Medulla oblongata (tissue), 1 donor: Measurements from ENCODE around the gene ZC3H8.
A peak's percentile ranks its signal among the peaks of the same experiment; 100 is the strongest.
"Not testable (repeated sequence)": the region's sequence is repeated elsewhere in the genome, so short reads cannot be mapped to it uniquely, and the experiment has no call there.

Experiments used
- DNase-seq: peaks from one replicate; pipeline ENCODE4 v3.0.0-alpha.2; 2015; ENCODE audit errors: extremely low spot score

ZC3H8 gene

DNA sequence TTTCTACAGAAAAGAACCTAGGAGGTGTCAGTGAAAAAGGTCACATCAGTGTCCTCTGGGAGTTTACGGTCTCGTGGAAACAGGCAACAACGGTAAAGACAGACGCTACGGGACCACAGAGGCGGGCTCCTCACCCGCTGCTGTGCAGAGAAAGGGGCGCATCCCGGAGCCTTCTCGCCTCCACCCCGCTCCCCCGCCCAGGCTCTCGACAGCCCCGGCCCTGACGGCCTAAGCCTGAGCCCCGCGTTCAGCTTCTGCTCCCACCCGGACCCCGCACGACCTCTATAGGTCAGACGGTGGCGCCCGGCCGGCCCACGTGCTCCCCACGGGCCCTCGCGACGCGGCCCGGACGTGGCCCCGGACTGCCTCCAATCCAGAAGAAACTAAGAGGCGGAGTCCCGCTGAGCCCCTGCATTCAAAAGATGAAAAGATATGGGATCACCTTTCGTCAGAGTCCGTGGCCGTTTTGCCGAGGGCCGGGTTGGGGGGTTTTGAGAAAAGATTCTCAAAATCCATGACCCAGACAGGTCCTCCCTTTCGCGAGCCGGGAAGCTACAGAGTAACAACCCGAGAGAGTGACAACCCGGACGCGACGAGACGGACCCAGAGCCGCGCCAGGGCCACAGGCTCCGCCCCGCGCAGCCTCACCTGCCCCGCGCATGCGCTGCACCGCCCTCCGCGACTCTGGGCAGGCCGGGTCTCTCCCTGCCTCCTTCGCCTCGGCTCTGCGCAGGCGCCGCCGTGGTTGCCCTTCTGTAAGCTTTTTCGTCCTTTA is at the start of gene ZC3H8:
Gene ZC3H8, minus strand, starts transcription at position 577 of the 775 bp plus-strand sequence. Its CDS starts 61 bp downstream, at position 516.
- DNase-seq = peak; percentile 95

DNA sequence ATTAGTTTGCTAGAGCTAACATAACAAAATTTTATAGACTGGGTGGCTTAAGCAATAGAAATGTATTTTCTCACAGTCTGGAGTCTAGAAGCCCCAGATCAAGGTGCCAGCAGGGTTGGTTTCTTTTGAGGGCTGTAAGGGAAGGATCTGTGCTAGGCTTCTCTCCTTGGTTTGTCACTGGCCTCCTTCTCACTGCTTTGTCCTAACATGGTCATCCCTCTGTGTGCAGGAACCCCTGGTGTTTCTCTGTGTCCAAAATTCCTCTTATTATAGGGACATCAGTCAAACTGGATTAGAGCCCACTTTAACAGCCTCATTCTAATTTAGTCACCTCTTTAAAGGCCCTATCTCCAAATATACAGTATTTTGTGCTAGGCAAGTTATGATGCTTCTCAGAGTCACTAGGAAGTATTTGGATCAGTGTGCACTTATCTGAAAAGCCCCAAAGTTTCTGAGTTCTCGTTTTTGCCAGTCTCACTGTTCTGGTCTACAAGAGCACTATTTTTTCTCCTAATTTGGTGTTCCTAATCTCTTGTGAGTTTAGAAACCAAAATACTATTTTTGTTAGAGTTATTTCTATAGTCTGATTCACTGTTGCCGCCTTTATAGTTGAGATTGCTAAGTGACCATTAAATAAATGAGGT is 49.6 kb upstream of the ZC3H8 start:
- DNase-seq = no peak

DNA sequence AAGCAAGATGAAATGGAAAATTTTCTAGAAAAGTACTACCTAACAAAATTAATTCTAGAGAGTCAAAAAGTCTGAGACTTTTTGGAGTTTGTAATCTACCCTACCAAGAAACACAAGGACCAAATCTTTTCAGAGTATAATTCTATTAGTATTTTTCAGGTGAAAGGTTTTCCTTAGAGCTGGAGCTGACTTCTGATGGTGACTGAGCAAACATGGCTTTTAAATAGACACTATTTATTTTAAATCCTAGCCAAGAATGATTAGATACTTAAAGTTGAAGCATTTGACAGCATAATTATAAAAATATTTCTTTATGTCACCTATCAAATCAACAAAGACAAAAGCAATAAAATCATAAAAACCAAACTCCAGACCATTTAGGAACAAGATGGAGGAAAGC is 47.1 kb upstream of the ZC3H8 start:
- DNase-seq = no peak

DNA sequence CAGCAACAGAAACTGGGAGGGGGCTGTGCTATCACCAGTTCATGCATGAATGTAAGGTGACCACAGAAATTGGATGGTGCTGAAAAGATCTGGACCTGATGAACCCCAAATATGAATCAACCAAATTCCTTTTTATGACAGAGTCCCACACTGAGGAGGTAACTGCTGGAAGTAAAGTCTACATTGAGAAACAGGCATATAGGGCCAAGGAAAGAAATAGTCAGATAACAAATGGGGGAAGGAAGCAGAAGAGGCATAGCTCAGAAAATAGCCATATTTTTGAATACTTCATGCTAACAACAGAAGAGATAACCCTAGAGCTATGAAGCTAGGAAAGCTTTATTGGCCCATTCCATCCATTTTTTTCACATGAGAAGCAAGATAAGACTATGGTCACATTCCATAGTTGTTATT is 46.3 kb upstream of the ZC3H8 start:
- DNase-seq = no peak

DNA sequence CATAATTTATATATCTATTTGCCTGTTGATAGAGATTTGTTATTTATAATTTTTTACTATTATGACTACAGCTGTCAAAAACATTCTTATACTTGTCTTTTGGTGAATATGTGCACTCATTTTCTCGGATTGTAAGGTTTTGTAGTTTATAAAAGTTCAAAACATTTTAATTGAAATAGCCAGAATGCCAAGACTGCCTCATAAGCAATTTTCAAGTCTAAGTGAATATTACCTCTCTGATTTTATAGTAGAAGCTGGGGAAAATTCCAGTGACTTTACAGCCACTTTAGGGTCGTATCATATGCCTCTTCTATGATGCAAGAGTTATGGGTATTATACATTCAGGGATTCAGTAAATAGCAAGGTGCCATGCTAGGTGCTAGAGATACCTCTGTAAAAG is 41.6 kb upstream of the ZC3H8 start:
- no peak for DNase-seq

DNA sequence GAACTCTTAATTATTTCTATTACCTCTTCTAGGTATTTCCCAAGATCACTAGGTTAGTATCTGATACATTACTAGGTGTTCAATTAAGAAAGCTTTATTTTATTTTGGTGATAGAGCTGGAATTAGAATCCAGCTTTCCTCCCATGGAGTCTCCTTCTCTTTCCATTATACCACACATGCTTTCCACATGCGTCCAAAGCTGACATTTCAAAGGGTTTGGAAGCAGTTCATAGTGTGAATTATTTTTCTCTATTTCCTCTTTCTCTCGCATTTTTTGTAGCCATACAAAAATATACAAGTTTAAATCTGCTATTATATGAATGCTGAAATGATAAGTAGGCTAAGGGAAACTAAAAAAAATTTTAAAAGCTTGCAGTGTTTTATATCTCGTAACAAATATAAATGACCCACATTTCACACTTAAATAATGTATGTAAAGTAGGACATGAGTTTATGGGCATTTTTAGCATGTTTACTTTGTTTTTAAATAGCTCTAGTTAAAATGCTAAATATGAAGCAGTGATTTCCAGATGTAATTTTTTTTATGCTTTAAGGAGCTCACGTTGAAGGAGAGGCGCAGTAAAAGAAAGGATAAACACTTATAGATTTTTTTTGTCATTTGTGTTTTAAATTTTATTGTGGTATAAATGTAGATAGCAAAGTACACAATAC is 40.7 kb upstream of the ZC3H8 start:
- DNase-seq = no peak

DNA sequence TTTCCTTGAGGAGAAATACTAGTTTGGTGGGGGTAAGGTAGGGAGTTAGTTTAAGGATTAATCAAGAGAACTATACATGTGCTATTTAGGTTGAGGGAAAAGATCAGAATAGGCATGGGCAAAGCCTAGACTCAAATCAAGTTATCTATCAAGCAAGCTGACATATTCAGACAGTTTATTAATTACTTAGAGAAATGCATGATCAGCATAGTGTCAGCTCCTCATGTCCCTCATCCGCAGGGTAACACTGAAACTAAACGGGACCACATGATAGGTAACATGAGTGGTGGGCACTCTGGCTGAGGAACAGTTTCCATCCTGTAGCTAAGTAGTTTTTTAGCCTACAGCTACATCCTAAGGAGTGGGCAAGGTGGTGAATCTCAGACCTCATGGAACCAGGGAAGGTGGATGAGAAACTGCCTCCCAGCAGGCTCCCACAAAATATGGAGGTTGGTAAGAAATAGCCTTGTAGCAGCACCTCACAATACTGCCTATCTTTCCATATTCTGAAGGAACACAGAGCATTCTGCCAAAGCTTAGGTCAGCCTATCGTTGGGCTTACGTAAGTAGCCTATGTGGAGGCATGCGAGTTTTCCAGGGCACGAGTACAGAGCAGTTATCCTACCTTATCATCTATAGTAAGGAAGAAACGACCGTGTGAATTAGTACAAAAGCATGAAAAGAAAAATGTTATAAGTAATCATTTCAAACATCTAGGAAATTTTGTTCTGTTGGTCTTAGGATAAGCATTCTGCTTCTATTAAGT is 39.0 kb upstream of the ZC3H8 start:
- DNase-seq = no peak

DNA sequence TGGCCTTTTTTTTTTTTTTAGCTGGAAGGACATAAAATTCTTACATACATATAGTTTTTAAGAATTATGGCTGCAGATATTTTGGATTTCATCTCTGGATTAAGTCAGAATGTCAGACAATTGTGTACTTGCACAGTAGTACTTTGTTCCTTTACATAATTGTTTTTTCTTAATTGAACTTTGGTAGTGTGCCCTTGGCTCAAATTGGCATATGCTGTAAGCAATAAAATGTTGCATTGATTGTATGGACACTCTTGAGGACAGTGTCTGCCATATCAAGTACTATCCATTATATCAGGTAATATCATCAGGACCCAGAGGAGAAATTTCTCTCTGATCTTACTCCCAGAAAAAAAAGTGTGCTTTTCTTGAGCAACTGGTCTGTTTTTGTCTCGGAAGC is 35.8 kb upstream of the ZC3H8 start:
- no peak for DNase-seq

DNA sequence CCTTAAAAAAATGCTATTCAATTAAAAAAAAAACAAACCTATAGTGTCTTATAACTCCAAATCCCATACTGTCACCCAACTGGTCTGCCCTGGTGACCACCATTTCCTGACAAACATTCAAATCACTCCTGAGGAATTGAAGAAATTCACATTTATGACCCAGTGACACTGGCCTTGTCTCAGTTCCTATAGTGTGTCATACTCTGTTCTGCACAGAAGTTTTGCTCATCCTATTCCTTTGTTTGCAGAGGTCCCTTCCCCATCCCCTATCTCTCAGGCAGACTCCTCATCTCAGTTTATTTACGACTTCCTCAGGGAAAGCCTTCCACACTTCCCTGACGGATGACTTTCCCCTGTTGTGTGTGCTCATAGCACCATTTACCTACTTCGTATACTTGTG is 35.2 kb upstream of the ZC3H8 start:
- DNase-seq = no peak

DNA sequence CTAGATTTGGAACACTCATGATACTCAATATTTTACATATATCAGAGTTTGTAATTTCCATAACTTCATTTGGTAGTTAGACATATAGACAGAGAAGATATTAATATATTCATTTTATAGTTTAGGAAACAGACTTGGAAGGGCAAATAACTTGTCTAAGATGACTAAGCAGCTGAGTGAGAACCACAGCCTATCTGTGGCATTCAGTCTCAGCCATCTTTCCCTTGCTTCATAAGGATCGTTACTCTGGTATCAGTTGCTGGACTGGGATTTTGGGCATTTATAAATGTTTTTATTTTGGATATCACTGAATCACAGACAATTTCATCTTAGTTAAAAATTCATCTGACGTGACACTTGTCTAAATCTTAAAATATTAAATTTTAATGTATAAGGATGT is 28.7 kb upstream of the ZC3H8 start:
- DNase-seq = not testable (repeated sequence)

DNA sequence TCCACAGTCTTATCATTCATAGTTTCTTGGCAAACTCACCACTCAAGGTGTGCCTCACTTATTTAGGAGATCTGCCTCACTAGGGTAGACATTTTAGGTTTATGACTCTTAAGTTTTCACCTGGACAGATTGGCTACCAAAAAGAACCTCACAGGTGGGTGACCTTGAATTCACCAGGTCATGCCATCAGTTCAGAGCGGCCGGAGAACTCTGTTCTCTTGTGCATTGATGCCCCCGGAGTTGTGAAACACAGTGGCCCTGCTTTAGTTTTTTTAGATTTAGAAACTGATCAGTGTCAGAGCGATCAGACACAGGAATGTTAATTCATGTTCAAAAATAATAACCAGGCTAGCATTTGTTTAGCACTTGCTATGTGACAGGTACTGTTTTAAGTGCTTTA is 27.2 kb upstream of the ZC3H8 start:
- DNase-seq = not testable (repeated sequence)

DNA sequence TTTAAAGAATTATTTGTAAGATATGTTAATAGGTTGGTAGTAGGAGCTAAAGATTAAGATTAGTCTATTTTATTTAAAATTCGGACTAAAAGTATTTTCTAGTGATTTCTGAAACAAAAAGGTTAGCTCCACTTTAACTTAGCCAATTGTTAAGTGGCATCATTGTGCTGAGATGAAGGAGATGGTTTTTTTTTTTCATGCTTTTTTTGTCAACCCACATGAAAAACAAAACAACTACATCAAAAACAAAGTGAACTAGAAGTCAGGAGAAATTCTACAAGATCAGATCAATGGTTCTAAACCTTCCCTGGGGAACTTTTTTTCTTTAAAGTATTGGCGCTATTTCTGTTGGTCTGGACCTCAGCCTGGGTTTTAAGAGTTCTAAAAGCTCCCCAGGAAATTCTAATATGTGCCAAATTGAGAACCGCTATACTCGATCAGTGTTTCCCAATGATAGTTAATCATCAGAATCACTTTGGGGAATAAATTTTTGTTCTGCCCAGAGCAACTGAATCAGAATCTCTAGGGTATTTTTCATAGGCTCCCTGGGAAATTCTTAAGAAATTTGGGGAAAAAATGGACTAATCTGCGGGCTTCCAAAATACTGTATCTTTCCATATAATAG is 22.9 kb upstream of the ZC3H8 start:
- peak; percentile 13 for DNase-seq

DNA sequence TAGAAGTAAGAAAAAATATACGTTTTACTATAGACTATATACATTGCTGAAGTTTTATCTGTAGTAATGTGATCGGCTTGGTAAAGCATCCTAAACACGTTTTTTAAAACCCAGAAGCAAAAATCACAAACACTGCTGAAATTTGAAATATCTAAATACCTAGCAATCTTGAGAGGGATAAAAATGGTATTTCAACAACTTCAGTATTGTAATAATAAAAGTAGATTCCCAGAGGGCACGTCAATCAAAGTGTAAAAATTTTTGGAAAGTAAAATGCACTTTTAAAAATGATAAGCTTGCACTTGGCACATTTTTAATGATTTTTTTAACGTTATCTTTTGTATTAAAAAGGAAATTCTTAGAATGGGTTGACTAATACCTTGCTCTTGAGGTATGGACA is 22.1 kb upstream of the ZC3H8 start:
- DNase-seq = no peak

DNA sequence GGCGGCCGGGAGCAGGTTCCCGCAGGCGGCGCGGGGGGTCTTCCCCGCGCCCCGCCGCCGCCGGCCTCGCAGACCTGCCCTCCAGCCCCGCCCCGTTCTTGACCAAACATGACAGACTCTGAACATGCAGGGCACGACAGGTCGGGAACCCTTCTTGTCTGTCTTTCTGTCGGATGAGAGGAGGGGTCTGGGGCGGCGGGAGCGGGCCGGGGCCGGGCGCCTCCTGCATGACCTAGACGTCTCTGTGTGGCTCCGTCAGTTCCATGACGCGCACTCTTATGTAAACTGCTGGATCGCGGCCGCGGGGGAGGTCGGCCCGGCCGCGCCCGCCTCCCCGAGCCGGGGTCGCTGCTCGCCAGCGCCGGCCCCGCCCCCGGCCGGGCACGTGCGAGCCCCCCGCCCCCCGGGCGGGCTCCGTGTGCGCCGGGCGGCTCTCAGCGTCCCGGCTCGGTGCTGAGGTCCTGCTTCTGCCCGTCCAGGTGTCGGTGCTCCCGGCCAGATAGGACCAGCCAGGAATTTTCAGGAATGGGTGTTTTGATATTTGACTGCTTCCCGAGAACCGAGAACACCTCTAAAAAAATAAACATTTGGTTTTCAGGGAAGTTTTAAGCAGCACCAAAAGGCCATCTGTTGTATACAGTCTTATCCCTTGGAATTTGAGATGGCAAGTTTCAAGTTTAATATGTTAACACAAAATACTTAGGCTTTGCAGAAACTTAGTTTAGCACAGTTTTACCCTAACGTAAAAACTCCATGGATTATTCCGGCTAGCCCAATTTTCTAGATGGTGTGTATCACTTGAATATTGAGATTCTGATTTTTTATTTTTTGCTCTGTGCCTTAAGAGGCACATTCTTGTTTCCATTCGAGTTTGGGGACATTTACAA is 21.3 kb upstream of the ZC3H8 start:
- DNase-seq = peak; percentile 90

DNA sequence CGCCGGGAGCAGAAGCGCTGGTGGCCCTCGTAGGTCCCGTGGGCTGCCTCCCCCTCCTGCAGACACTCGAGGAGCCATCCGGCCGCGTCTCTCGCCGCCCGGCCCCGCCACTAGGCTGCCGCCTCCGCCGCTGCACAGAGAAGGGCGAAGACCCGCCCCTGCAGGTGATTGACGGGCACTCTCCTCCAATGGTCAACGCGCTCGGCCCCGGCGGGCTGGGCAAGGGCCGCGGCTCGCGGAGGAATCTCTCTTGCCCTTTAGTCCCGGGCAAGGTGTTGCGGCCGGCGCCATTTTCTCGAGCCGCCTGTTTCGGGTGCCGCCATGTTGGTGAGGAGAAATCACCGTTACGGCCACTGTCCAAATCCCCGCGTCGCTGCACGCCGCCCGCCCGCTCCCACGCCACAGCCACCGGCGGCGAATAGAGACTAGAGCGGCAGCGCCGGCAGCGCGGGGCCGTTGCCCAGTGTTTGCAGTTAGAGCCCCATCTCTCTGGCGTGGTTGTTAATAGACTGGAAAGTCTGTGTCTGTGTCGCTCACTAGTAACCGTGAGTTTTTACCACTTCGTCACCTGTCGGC is 20.6 kb upstream of the ZC3H8 start, which contains the start of gene ZC3H6:
Gene ZC3H6, plus strand, starts transcription at position 287 of the 576 bp plus-strand sequence. CDS start 398 bp downstream, outside the sequence.
- peak; percentile 98 for DNase-seq

DNA sequence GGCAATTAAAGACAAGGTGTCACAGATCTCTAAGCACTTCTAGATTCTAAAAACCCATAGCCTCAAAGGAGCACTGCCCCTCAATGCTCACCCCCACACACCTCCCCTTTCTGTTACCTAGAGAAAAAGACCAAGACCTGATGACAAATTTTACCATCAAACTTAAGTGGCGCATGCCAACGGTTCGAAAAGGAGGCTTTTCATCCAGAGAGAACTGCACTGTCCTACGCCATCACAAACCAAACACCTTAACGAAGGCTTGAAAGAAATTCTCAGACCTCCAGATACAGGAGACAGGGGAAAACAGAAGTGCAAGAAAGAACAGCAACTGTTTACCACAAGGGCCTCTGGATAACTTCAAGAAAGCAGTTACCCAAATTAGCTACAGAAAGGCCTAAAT is 18.5 kb upstream of the ZC3H8 start:
- no peak for DNase-seq

DNA sequence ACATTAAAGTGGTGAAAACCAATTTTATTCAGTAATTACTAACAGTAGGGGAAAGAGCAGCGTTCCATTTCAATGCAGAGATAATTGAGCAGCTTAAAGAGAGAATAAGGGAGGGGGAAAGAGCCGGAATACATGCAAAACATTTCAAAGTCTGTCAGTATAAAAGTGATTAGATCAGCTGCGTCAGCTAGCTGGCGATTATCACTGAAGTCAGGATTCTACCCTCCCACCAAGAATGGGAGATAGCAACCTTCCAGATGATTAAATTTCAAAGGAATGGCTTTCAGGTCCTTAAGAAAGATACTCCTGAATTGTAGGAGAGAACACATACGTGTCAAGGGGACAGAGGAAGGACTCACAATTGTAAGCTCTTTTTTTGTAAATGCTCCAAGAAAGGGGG is 17.8 kb upstream of the ZC3H8 start:
- DNase-seq = no peak

DNA sequence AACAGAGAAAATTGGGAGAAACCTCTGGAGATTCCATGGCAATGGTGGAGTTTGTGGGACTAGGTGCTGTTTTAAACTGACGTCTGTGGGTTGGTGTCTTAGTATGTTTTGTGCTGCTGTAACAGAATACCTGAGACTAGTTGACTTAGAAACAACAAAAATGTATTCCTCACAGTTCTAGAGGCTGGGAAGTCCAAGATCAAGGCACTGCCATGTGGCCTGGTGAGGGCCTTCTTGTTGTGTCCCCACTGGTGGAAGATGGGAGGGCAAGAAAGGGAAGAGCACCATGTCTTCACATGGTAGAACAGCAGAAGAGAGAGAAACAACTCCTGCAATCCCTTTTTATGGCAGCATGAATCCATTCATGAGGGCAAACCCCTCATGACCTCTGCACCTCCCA is 13.7 kb upstream of the ZC3H8 start:
- no peak for DNase-seq

DNA sequence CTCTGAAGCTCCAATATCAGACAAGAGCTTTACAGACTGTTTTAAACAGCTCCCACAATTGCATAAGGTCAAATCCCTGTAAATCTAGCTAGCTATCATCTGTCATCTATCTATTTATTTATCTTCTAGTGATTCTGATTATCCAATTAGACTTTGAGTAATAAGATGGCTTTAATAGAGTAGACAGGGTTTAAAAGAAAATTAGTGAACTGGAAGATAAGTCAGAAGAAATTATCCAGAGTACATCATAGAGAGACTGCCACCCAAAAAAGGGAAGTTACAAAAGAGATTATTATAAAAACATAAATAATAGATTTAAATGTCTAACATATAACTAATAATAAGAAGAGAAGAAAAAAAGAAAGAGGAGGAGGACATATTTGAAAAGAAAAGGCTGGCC is 8.0 kb upstream of the ZC3H8 start:
- no peak for DNase-seq

DNA sequence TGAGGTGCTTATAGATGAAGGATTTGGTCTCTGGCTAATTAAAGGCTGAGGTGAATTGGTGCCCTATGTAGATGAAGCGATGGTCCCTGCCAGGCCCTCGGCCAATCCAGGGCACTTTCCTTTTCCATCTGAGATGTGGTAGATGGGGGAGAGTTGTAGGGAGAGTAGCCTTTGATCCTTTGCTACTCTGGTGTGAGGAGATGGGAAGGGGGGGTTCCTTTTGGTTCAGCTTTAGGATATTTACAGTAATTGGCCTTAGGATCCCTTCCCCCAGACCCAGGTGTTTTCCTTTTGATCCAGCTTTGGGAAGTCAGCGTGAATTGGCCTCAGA is 5.4 kb upstream of the ZC3H8 start:
- no peak for DNase-seq
